Hematopoietic multipotent progenitor cell (in vitro differentiated cells): Measurements from ENCODE around the gene SLC28A2. TPM values are rescaled to one million over a fixed set of nuclear protein-coding genes. Genes with fewer than 3 reads are reported as not detected.

Experiments used
- DNase-seq, 3 donors: peaks; one replicate each; pipeline ENCODE4 v3.0.0-alpha.2; 2011 to 2015; ENCODE audit warnings: low read depth in 2 of 3, low spot score in 2 of 3
- total RNA-seq: library from RNA; depleted of rRNA; stranded (reverse); fragments of >200 nt; gene quantifications from one replicate; pipeline ENCODE4 v1.2.3, GENCODE V29; 2012

SLC28A2 gene
- total RNA-seq, 1 donor, result not detected

DNA sequence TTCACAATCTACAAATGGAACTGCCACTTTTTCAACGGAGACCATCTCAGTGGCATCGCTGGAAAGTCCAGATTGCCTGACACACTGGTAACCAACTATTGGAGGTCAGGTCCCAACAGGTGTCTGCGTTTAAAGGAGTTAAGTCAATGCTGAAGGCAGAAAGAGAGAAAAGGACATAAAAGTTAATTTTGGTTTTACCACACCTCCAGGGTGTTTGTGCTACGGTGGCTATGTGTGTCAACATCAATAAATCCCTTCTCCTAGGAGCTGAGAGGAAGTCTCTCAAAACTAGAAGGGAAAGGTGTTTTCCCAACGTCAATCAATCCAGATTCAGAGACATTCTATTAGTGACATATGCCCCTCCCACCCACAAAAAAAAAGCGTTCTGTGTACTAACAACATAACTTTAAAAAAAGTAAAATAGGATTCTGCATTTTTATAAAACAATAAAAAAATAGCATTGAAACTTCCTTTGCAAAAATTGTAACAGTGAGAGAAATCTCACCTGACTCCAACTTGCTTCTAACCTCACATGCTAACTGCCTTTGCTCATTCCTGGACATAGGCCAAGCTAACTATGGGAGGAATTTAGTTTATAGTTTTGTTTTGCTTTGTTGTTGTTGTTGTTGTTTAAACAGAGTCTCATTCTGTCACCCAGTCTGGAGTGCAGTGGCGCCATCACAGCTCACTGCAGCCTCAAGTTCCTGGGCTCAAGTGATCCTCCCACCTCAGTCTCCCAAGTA, 67.6 kb downstream of the SLC28A2 start:
- no peak for DNase-seq

- DNase-seq, result no peak
Measured at GRCh38 chr15:45320581-45321205, 68.7 kb downstream of the SLC28A2 start.

DNA sequence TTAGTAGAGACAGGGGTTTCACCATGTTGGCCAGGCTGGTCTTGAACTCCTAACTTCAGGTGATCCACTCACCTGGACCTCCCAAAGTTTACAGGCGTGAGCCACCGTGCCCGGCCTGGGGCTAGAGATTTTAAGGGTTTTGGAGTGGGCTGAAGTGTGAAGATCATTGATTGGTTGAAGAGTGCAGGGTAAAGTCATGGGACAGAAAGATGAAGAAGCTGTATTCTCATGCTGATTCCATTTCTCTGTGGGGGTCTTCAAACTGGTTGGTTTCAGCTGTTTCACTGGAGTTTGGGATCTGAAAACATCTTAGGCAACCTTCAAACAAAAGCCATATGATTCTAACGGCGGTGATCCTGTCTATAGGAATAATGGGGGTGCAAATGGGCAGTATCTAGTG, 74.2 kb downstream of the SLC28A2 start:
- DNase-seq, result no peak

DNA sequence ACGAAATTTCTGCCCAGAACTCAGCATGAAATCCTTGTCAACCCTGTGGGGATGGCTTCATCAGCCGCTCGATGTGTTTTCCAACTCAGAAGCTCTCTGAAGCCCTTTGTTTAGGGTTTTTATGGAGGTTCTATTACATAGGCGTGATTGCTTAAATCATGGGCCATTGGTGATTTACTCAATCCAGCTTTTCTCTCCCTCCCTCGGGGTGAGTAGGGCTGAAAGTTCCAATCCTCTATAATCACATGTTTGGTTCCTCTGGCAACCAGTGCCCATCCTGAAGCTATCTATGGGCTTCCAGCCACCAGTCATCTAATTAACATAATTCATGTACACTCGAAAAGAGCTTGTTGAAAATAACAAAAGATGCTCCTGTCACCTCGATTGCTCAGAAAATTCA, 74.7 kb downstream of the SLC28A2 start:
- DNase-seq, result no peak

Other genes with a start within 250 kb of the SLC28A2 start
- gene SORD, start 229.0 kb upstream of the SLC28A2 start, total RNA-seq, result 25.9 TPM
- under 0.01 TPM for gene DUOX2, start 138.1 kb upstream of the SLC28A2 start, total RNA-seq
- gene DUOXA2, start 137.9 kb upstream of the SLC28A2 start, total RNA-seq, result under 0.01 TPM
- under 0.01 TPM for gene DUOXA1, start 122.4 kb upstream of the SLC28A2 start, total RNA-seq
- gene DUOX1, start 122.2 kb upstream of the SLC28A2 start, total RNA-seq, result under 0.01 TPM
- gene SHF, start 64.3 kb upstream of the SLC28A2 start, total RNA-seq, result 24.5 TPM
- gene GATM, start 126.3 kb downstream of the SLC28A2 start, total RNA-seq, result 23.2 TPM